ENCODE measurements around the gene CDKN2B-AS1.

Gene CDKN2B-AS1

DNA sequence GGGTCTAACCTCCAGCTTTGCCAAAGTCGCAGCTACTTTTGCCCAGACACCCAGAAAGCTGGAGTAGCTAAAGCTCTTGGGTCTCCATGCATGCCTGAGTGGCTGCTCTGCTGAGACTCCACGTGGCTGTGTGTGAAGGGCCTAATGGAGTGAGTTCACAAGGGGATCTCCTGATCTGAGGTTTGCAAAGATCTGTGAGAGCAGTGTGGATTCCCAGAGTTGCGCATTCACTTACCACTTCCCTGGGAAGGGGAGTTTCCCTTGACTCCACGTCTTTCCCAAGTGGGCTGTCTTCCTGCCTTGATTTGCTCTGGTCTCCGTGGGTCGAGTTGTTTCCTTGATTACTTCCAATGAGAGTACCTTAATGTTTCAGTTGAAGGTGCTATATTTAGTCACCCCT is 32.1 kb downstream of the CDKN2B-AS1 start:
- FAIRE-seq (no peak), DNase-seq (ENCODE audit: insufficient read length, low spot score) (no peak)
- TF ChIP-seq PAX5 (IDR thresholded peaks at IDR 0.05; ENCODE audit: insufficient read depth, low read length, severe bottlenecking) (no peak), POU2F2 (IDR thresholded peaks at IDR 0.05; ENCODE audit: low read depth, low read length) (no peak), POLR2A (IDR thresholded peaks at IDR 0.05; ENCODE audit: low read depth, low read length) (no peak), POLR2AphosphoS5 (IDR thresholded peaks at IDR 0.05; ENCODE audit: low read depth, low read length) (no peak), TAF1 (IDR thresholded peaks at IDR 0.05; ENCODE audit: low read depth, low read length) (no peak), SPI1 (IDR thresholded peaks at IDR 0.05; ENCODE audit: low read depth, low read length) (no peak)

DNA sequence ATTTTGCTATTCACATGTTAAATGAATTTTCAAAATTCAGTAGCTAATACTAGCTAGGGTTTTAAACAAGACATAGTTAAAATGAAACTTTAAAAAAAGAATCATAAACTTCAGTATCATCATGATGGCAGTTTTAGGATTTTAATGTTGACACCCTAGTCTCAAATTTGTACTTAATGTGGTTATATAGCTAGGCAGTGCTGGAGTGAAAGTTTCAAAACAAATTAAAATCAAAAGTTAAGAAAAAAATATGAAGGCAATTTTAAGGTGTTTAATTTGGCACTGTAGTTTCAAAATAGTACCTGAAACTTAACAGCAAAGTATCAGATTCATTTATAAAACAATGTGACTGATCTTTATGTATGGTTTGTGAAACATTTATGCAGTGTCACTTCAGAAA is 33.8 kb downstream of the CDKN2B-AS1 start:
- no peak for TF ChIP-seq POLR2AphosphoS5 (IDR thresholded peaks at IDR 0.05; ENCODE audit: low read depth, low read length)
- no peak for TF ChIP-seq POU2F2 (IDR thresholded peaks at IDR 0.05; ENCODE audit: low read depth, low read length)
- no peak for TF ChIP-seq TAF1 (IDR thresholded peaks at IDR 0.05; ENCODE audit: low read depth, low read length)
- no peak for TF ChIP-seq PAX5 (IDR thresholded peaks at IDR 0.05; ENCODE audit: insufficient read depth, low read length, severe bottlenecking)
- no peak for TF ChIP-seq SPI1 (IDR thresholded peaks at IDR 0.05; ENCODE audit: low read depth, low read length)
- TF ChIP-seq POLR2A (IDR thresholded peaks at IDR 0.05; ENCODE audit: low read depth, low read length), result no peak
- FAIRE-seq (no peak), DNase-seq (ENCODE audit: insufficient read length, low spot score) (no peak)

DNA sequence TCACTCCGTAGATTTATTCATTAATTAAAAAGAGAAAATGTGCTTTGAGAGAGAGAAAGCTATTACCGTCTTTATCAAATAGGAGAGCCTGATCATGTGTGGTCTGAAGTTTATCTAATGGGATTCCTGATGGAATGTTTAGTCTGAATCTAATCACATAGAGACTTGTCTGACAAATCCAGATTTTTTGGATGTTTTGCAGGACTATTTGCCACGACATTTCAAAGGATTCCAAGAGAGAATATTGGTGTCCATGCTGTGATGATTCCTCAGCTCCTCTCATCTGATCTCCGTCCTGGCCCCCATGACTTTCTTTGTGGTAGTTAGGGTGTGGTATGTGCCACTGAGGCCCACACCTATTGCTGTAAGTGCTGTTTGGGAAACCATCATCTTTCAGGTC is 34.6 kb downstream of the CDKN2B-AS1 start:
- no peak for TF ChIP-seq POLR2AphosphoS5 (IDR thresholded peaks at IDR 0.05; ENCODE audit: low read depth, low read length)
- TF ChIP-seq TAF1 (IDR thresholded peaks at IDR 0.05; ENCODE audit: low read depth, low read length), result no peak
- DNase-seq (ENCODE audit: insufficient read length, low spot score), result no peak
- FAIRE-seq, result no peak

DNA sequence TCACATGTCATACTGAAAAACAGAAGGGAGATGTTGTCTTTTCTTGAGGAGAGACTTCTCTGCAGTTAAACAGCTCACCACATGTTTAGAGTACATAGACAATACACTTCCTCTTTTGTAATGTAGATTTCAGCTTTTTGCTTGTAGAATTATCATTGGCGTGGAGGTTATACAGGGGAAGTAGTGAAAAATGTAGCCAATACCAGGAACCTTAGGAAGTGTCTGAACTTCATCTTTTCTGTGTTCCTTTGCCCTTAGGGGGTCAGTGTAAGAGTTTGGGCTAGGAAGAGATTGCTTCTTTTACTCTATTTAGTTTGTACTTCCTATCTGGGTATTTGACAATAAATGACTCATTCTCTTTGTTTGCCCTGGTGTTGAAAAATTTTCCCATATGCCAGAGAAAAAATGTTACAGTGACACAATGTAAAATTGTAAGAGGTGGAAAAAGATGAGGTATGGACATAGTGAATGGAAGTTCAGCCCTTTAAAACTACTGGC is 35.6 kb downstream of the CDKN2B-AS1 start:
- TF ChIP-seq POLR2AphosphoS5 (IDR thresholded peaks at IDR 0.05; ENCODE audit: low read depth, low read length) (no peak), SPI1 (IDR thresholded peaks at IDR 0.05; ENCODE audit: low read depth, low read length) (peak; percentile 96)
- FAIRE-seq (peak; percentile 67), DNase-seq (ENCODE audit: insufficient read length, low spot score) (no peak)

DNA sequence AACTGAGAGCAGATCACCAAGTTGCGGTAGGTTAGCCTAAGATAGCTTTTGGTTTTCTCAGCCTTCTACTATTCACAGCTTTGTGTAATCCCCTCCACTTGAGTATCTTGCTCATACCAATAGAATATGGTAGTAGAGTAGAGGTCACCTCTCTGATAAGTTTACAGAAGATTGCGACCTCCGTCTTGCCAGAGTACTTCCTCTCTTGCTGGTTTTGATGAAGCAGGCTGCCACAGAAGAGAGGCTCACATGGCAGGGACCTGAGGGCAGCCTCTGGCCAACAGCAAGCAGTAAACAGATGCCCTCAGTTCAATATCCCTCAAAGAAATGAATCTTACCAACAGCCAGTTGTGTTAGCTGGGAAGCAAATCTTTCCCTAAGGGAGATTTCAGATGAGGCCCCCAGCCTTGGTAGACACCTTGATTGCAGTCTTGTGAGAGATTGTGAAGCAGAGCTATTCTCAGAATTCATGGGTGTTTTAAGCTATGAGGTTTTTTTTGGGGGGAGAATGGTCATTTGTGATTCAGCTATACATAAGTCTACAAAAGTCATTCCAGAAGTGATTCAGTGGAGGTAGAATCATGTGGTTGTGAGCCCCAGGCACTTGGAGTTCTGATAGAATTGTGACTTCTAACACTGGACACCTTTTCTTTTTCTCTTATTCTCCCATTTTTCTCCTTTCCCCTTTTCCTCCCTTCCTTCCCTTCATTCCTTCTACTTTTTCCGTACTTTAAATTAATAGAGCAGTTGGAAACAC is 37.2 kb downstream of the CDKN2B-AS1 start:
- no peak for DNase-seq (ENCODE audit: insufficient read length, low spot score)
- no peak for FAIRE-seq
- no peak for TF ChIP-seq PAX5 (IDR thresholded peaks at IDR 0.05; ENCODE audit: insufficient read depth, low read length, severe bottlenecking)
- TF ChIP-seq POU2F2 (IDR thresholded peaks at IDR 0.05; ENCODE audit: low read depth, low read length), result no peak
- TF ChIP-seq POLR2A (IDR thresholded peaks at IDR 0.05; ENCODE audit: low read depth, low read length), result no peak
- no peak; the same call in 1 of the 2 replicates for TF ChIP-seq SPI1 (IDR thresholded peaks at IDR 0.05; ENCODE audit: low read depth, low read length)
- TF ChIP-seq TAF1 (IDR thresholded peaks at IDR 0.05; ENCODE audit: low read depth, low read length), result no peak
- no peak for TF ChIP-seq POLR2AphosphoS5 (IDR thresholded peaks at IDR 0.05; ENCODE audit: low read depth, low read length)

DNA sequence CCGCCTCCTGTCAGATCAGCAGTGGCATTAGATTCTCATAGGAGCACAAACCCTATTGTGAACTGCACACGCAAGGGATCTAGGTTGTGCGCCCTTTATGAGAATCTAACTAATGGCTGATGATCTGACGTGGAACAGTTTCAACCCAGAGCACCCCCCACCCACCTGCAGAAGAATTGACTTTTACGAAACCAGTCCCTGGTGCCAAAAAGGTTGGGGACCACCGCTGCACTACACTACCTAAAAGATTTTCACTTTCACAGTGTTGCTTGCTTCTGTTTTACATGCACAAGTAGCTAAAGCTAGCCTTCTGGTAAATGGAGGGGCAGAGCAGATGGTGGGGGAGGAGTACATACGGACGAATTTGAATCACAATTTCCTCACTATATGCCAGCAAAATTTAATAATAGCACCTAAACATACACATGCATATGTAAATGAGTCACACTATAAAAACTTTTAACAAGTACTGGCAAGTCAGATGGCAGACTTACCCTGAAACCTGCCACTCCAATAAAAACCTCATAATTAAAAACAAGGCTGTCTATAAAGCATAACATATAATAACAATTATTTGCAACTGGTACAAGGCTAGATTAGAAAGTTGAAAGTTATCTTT is 38.5 kb downstream of the CDKN2B-AS1 start:
- FAIRE-seq (no peak), DNase-seq (ENCODE audit: insufficient read length, low spot score) (no peak)
- TF ChIP-seq POLR2A (IDR thresholded peaks at IDR 0.05; ENCODE audit: low read depth, low read length), result no peak

DNA sequence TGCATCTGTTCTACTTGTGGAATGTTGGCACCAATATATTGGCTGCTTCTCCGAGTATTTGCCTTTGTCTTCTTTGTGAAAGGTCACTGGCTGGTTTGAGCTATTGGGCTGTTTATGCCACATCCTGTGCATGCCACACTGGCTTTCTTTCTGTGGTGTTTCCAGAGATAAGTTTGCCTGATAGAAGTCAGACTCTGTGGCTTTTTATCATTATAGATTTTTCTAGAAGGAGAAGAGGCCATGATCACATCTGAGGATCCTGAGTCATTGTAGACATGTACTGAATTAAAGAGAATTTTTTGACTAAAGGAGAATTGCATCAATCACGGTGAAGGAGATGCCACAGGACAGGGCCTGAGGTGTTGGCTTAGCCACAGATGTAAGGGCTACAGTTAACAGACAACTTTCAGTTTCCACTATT is 41.0 kb downstream of the CDKN2B-AS1 start:
- FAIRE-seq, result no peak
- TF ChIP-seq POU2F2 (IDR thresholded peaks at IDR 0.05; ENCODE audit: low read depth, low read length) (no peak), TAF1 (IDR thresholded peaks at IDR 0.05; ENCODE audit: low read depth, low read length) (no peak), POLR2A (IDR thresholded peaks at IDR 0.05; ENCODE audit: low read depth, low read length) (no peak), SPI1 (IDR thresholded peaks at IDR 0.05; ENCODE audit: low read depth, low read length) (no peak)

DNA sequence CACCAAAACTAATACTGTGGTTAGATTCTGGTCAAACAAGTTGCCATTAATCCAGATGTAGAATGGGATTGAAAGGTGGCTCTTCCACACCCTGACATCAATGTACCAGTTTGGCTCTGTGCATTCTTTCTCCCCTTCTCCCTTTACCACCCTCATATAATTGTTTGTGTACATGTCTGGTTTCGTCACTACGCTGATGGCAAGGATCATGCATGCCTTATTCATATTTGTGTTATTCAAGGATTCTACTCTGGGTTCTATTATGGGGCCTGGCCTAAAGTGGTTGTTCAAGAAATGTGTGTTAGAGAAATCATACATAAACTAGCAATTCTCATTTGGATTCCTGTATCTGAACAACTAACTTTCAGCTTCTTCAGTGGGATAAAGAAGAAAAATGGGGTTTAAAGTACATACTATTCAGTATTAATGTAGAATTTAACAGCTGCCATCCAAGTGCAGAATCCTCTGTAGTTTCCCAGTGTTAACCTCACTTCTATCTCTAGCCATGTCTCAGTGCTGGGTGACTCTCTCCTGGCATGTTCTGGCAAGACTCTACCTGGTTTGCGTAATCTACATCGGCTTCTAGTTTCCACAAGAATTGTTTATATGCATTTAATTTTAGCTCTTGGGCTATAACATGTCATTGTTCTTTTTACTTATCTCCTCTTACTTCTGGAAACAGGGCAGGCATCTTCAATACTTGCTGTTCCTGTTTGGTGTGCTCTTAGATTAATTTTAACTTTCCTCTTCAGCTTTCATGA is 42.5 kb downstream of the CDKN2B-AS1 start:
- FAIRE-seq (no peak), DNase-seq (ENCODE audit: insufficient read length, low spot score) (no peak)
- TF ChIP-seq PAX5 (IDR thresholded peaks at IDR 0.05; ENCODE audit: insufficient read depth, low read length, severe bottlenecking) (no peak), SPI1 (IDR thresholded peaks at IDR 0.05; ENCODE audit: low read depth, low read length) (no peak), TAF1 (IDR thresholded peaks at IDR 0.05; ENCODE audit: low read depth, low read length) (no peak), POU2F2 (IDR thresholded peaks at IDR 0.05; ENCODE audit: low read depth, low read length) (no peak), POLR2AphosphoS5 (IDR thresholded peaks at IDR 0.05; ENCODE audit: low read depth, low read length) (no peak), POLR2A (IDR thresholded peaks at IDR 0.05; ENCODE audit: low read depth, low read length) (no peak)

More for the DNA sequence above, 41.0 kb downstream of the CDKN2B-AS1 start:
- DNase-seq (ENCODE audit: insufficient read length, low spot score), result no peak

DNA sequence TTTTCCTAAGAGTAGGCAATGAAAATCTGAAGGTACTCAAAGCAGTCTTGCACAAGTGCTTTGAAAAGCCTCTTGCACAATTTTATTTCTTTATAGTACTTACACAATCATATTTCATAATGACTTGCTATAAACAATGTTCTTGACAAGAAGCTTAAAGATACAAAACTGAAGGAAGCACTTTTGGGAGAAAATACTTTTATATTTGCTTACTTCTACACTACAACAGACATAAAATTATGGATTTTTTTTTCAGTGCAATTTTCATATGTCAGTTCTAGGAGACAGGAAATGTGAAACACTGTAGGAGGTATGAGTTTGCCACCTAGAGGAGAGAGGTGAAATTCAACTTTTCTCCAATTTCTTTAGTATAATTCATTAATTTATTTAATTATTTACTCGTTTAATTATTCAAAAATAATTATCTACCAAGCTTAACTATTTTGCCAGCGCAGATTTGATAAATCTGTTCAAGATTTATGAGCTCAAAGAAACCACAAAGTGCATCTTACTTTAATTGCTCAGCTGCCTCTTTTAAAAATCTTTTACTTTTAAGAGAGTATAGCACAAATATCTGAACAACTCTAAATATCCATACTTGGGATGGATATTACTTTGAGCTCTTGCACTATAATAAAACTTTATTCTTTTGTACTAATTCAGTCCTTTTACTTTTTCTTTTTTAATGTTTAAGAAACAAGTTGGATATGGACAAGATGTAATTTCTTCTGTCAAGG is 43.5 kb downstream of the CDKN2B-AS1 start:
- no peak for DNase-seq (ENCODE audit: insufficient read length, low spot score)
- TF ChIP-seq TAF1 (IDR thresholded peaks at IDR 0.05; ENCODE audit: low read depth, low read length) (no peak), POU2F2 (IDR thresholded peaks at IDR 0.05; ENCODE audit: low read depth, low read length) (no peak), POLR2AphosphoS5 (IDR thresholded peaks at IDR 0.05; ENCODE audit: low read depth, low read length) (no peak), POLR2A (IDR thresholded peaks at IDR 0.05; ENCODE audit: low read depth, low read length) (no peak), PAX5 (IDR thresholded peaks at IDR 0.05; ENCODE audit: insufficient read depth, low read length, severe bottlenecking) (no peak), SPI1 (IDR thresholded peaks at IDR 0.05; ENCODE audit: low read depth, low read length) (no peak)
- no peak for FAIRE-seq

Data from GM12891 (cell line).